Inflammatory macrophage treated with lipopolysaccharide for 4 hours (primary cell): ENCODE results near the gene MAB21L3.

Source experiments
- DNase-seq: peaks from one replicate; pipeline ENCODE4 v3.0.0-alpha.2; 2020

The MAB21L3 gene

DNA sequence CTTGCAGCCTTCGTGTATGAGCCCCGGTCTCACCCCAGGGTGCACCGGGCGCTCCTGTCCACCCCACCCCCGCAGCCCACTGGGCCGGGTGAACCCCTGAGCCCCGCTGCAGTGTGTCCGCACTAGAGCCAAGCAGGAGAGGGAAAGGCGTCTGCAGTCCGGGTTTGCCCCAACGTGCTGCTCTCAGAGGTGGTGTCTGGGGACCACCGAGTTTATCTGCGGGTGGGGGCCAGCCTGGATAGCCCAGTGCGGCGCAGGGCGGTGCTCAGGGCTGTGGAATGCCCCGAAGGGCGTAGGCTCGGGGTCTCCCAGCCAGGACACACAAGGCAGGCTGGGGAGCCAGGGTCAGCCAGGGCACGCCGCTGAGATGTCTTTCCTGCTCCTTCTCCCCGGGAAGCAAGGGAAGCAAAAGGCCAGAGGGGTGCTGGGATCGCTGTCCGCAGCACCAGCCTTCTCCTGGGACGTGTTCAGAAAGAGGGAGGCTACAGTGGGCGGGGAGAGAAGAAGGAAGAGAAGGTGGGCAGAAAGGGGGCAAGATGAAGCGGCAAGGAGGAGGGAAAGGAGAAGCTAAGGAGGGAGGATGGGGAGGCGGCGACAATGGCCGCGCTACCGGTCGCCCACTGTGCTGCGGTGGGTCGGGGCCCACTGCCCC is 56.6 kb downstream of the MAB21L3 start:
- DNase-seq: no peak

DNA sequence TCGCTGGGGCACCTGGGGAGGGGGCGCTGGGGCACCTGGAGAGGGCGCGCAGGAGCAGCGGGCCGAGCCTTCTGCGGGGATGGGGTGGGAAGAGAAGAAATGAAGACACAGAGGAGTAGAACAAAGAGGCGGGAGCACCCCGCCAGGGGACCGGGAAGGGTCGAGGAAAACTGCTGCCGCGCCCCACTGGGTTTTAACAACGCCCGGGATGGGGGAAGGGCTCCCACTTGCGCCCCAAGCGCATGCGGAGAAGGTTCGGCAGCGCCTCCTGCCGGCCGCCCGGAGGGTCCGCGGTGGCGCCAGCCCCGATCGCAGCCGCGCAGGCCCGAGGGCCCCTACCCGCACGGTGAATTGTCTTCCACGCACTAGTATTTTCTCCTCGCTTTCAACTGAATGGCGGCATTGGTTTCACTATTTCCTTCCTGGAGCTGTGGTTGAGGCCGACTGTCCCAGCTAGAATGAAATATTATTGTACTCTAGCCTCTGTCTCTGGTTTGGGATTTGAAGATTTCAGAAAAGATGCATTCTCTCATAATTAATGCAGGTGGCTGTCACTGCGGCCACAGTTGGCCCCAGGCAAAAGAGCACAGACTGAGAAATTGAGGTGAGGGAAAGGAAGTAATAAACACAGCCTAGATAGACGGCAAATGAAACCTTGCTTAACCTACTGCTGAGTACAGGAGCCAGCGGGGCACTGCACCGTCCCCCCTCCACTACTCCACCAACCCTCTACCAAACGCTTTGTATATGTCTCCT is 57.3 kb downstream of the MAB21L3 start:
- DNase-seq: peak; percentile 63

DNA sequence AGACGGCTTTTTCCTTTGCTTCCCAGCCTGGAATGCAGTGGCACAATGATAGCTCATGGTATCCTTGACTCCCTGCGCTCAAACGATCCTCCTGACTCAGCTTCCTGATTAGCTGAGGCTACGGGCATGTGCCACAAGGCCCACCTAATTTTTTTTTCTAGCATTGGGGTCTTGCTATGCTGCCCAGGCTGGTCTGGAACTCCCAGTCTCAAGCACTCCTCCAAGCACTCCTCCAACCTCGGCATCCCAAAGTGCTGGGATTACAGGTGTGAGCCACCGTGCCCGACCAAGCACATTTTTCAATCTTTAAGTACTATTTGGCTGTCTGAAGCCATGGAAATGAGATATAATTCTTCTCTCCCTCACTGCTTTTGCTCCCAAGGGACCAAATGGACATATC is 58.7 kb downstream of the MAB21L3 start:
- no peak for DNase-seq

DNA sequence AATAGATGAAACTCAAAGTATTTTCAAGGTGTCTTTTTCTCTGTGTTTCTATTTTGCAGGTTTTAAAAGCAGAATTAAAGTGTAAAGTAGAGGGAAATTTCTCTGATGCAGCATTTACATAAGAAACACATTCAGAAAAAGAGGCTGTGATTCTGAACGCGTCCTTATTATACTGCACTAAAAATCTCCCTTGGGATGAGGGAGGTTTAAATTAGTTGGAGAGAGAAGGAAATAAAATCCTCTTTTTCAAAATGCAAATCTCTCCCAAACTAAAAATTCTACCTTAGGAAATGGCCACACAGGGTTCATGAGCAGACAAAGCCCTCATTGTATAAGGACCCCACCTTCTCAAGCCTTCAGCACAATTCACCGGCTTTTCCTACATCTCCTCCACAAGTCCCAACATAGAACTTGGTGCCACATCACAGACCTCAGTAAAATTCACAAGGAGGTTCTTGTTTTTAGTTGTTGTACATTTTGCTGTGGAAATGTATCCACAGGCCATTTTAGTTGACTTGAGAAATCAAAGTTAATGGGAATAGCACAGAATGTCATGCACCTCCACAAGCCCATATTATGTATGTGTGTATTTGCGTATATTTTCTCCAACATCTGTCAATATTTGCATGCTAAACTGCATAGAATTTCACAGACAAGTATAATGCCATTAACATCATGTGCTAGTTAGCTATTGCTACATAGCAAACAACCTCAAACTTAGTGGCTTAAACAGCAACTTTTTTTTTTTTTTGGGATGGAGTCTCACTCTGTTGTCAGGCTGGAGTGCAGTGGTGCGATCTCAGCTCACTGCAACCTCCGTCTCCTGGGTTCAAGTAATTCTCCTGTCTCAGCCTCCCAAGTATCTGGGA is 59.8 kb downstream of the MAB21L3 start:
- DNase-seq: no peak

DNA sequence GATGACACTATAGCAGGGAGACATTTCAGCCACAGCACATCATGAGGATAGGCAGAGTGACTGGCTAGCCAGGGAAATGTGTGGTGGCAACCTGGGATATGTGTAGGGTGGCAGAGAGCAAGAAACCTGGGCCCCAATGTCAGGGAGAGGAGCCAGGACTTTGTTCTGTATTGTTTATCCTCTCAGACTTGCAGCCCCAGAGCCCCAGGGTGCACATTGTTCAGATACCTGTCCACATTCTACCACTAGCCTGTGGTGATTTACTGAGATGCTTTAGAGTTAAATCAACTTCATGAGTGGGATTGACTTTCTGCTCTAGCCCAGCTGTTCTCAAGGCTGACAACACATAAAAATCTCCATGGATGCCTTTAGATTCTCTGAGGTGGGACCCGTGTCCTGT is 61.5 kb downstream of the MAB21L3 start:
- no peak for DNase-seq

DNA sequence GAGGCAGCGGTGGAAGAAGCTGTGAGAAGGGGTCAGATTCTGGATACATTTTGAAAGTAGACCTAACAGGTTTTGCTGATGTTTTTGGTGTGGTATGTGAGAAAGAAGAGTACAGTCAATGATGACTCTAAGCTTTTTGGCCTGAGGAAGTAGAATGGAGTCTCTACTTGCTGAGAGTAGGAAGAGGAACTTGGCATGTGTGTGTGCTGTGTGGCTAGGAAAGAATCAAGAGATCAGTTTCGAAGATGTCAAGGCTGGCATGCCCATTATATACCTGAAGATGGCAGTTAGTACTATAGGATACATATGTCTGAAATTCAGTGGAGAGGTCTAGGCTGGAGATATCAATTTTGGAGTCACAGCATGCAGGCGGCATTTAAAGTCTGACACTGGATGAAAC is 64.4 kb downstream of the MAB21L3 start:
- peak; percentile 6 for DNase-seq

DNA sequence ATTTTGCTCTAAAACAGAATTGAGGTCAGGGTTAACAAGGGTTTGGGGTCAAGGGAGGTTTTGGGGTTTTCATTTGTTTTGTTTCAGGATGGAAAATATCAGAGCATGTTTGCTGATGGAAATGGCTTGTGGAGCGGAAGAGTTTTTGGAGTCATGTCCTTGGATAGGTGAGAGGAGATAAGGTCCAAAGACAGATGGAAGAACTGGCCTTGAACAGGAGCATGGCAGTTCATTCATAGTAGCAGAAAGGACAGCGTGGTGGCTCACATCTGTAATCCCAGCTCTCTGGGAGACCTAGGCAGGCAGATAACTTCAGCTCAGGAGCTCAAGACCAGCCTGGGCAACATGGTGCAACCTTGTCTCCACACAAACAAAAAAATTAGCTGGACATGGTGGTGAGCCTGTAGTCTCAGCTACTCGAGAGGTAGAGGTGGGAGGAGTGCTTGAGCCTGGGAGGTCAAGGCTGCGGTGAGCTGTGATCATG is 65.1 kb downstream of the MAB21L3 start:
- DNase-seq: no peak

DNA sequence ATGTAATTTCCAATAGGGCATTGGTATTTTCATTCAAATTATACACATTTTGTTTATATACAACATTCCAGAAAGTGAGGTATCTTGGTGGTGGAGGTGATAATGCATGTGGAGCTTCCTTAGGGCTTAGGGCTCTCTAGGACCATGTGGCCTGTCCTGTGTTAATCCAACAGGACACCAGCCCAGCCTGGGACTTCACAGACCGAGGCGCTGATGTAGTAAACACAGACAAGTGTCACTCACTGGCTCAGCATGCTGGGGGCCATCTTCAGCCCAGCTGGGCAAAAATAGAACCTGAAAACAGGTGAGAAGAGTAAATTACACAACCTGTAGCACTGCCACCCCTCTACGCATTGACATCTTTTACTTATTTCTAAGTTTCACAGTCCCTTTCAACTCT is 66.7 kb downstream of the MAB21L3 start:
- no peak for DNase-seq

DNA sequence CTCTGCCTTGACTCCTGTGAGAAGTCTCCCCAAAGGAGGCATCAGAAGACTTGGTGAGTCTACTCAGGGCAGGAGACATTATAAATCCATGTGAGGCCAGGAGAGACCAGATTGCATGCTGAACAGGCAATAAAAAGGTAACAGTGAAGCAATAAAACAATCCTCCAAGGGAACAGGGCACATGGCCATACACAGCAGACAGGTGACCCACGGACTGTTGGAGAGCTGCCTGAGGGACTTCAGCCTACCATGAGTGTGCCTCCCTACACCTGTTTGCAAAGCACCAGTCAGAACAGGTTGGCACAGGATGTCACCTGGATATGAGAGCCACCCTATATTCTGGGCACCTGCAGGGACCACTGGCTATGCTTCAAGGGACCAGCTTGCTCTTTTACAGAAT is 67.6 kb downstream of the MAB21L3 start:
- no peak for DNase-seq

DNA sequence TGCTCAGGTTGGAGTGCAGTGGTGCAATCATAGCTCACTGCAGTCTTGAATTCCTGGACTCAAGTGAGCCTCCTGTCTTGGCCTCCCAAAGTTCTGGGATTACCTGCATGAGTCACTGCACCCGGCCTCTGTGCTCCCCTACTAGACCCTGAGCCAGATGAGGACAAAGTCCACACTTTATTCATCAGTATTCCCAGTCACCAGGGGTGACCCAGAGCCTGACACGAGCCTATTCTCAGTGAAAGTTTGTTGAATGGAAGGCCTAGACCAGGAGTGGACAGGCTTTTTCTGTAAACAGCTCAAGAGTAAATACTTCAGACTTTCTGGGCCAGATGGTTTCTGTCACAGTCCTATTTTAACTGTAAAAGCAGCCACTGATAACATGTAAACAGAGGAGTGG is 68.2 kb downstream of the MAB21L3 start:
- DNase-seq: no peak

DNA sequence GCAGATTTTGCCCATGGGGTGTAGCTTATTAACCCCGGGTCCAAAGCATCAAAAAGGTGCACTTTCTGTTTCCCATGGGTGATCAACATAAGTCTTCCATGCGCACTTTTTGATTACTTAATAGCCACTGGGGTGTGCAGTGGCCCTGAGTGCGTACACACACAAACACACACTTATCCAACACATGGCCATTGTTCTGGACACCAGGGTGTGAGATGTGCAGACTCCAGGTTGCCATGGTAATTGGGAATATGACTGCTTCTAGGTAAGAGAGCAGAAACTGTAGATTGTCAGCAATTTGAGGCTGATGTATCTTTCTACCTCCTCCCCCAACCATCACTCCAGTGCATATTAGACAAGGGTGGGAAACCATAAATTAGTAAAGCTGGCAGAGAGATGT is 68.8 kb downstream of the MAB21L3 start:
- DNase-seq: no peak

DNA sequence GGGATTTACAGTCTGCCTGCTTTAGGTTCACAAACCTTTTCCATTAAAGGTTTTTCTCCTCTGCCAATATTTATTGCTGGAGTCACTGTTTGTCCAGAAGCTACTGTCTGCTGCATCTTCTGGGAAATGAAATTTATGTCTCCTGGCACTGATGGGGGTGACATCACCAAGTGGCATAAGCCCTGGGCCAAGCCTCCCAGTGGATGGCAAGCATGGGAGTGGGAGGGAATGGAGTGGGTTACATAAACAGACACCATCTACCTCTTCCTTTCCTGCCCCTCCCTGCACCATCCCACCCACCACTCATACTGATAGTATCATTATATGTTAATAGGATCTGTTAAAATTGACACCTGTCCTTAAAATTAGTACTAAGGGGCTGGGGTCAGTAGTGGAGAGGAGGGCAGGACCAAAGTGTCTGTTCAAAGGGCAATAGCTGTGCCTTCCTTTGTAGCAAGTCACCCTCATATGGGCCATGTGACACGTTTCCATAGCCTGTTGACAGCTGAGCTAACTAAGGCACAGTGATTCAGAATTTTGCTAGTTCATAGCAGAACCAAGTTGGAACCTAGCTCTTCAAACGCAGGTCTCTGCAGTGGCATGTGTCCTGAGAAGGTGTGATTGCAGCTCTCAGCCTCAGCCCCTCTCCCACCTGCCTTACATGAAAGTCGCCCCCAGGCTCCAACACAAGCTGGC is 71.0 kb downstream of the MAB21L3 start:
- no peak for DNase-seq
